PC-3 (cell line): ENCODE results near the gene SSBP2. TPM values are rescaled to one million over a fixed set of nuclear protein-coding genes. Genes with fewer than 3 reads are reported as not detected.

Experiments
- ATAC-seq: fragments of 200-7000 bp; cut with Tn5 transposase; 2 replicates; pipeline ENCODE4 v1.9.1; 2020; ENCODE audit warnings: mild to moderate bottlenecking, moderate library complexity
- BruUV-seq: library from RNA; stranded (reverse); fragments of 400-500 nt; replicated peaks from 2 replicates; lab custom pipeline; 2021; lab: Mats Ljungman, UMichigan
- CTCF ChIA-PET: fragments of 300-600 bp; sonication (Branson Sonifier 250); formaldehyde crosslinking; loops from one replicate; lab custom pipeline; 2022; ENCODE audit warnings: antibody characterized with exemption; lab: Charles Lee
- POLR2A ChIA-PET: fragments of 300-600 bp; sonication (Branson Sonifier 250); formaldehyde crosslinking; loops from one replicate; lab custom pipeline; 2022; ENCODE audit warnings: antibody characterized with exemption; ENCODE audit not compliant: unreplicated experiment; lab: Charles Lee
- DNase-seq: peaks from one replicate; pipeline ENCODE4 v3.0.0-alpha.2; 2015
- H2AFZ ChIP-seq: fragments of 300-600 bp; sonication (generic); 2 replicates; pipeline ENCODE4 v1.6.0; 2016; ENCODE audit warnings: antibody characterized with exemption, low read length
- H3F3A ChIP-seq: fragments of 300-600 bp; sonication (generic); one replicate; pipeline ENCODE4 v1.6.0; 2017; ENCODE audit warnings: antibody characterized with exemption, low read length, control low read depth, mild to moderate bottlenecking; ENCODE audit not compliant: unreplicated experiment
- H3K27ac ChIP-seq: fragments of 300-600 bp; sonication (generic); 2 replicates; pipeline ENCODE4 v1.5.1; 2016; ENCODE audit warnings: mild to moderate bottlenecking, low read length
- H3K27me3 ChIP-seq: fragments of 300-600 bp; sonication (generic); 2 replicates; pipeline ENCODE4 v1.6.1; 2016; ENCODE audit warnings: low read length, mixed read lengths
- H3K36me3 ChIP-seq: fragments of 300-600 bp; sonication (generic); 2 replicates; pipeline ENCODE4 v1.6.1; 2016; ENCODE audit warnings: low read depth, mixed run types, low read length, mixed read lengths
- H3K4me1 ChIP-seq: fragments of 300-600 bp; sonication (generic); 2 replicates; pipeline ENCODE4 v1.5.1; 2016; ENCODE audit warnings: low read length; ENCODE audit not compliant: insufficient read depth
- H3K4me2 ChIP-seq: fragments of 300-600 bp; sonication (generic); 2 replicates; pipeline ENCODE4 v1.6.0; 2016; ENCODE audit warnings: low read length
- H3K4me3 ChIP-seq: fragments of 300-600 bp; sonication (generic); 2 replicates; pipeline ENCODE4 v1.5.1; 2016; ENCODE audit warnings: mild to moderate bottlenecking, low read length, mixed read lengths
- H3K79me2 ChIP-seq: fragments of 300-600 bp; sonication (generic); 2 replicates; pipeline ENCODE4 v1.6.1; 2017; ENCODE audit warnings: low read length, mixed read lengths
- H3K9ac ChIP-seq: fragments of 300-600 bp; sonication (generic); 2 replicates; pipeline ENCODE4 v1.6.0; 2016; ENCODE audit warnings: mild to moderate bottlenecking, low read length
- H3K9me2 ChIP-seq: fragments of 300-600 bp; sonication (generic); replicated peaks from 2 replicates; pipeline ENCODE4 v1.6.1; 2016; ENCODE audit warnings: mixed run types, low read length, mixed read lengths
- H3K9me3 ChIP-seq: fragments of 300-600 bp; sonication (generic); 2 replicates; pipeline ENCODE4 v1.6.1; 2016; ENCODE audit warnings: low read length, mixed read lengths
- H4K20me1 ChIP-seq: fragments of 300-600 bp; sonication (generic); 2 replicates; pipeline ENCODE4 v1.6.1; 2016; ENCODE audit warnings: low read length, mixed read lengths
- EZH2 ChIP-seq: fragments of 300-600 bp; sonication (generic); IDR thresholded peaks from one replicate; pipeline ENCODE4 v1.6.1; 2017; ENCODE audit warnings: antibody characterized with exemption, mild to moderate bottlenecking, low read length; ENCODE audit not compliant: unreplicated experiment
- EZH2phosphoT487 ChIP-seq: fragments of 300-600 bp; sonication (generic); IDR thresholded peaks from 2 replicates; pipeline ENCODE4 v1.6.1; 2018; ENCODE audit warnings: mild to moderate bottlenecking, antibody characterized with exemption, low read length, borderline replicate concordance
- intact Hi-C: fragments of 100-400 bp; cut with micrococcal nuclease; formaldehyde crosslinking; loops from 2 replicates; pipeline ENCODE4 v1.9.0; 2023
- total RNA-seq: library from RNA; depleted of rRNA; stranded (reverse); fragments of >200 nt; gene quantifications from 2 replicates; pipeline ENCODE4 v1.2.3, GENCODE V29; 2014
- TF ChIP-seq, protein P1 (sequence below): fragments of 300-600 bp; sonication (generic); conservative IDR thresholded peaks from 2 replicates; pipeline ENCODE4 v1.5.1; 2017; ENCODE audit warnings: antibody characterized with exemption, low read depth, mild to moderate bottlenecking, low read length

SSBP2 gene
- total RNA-seq, 1 experiment from 2014 or later = 5.8 TPM

DNA sequence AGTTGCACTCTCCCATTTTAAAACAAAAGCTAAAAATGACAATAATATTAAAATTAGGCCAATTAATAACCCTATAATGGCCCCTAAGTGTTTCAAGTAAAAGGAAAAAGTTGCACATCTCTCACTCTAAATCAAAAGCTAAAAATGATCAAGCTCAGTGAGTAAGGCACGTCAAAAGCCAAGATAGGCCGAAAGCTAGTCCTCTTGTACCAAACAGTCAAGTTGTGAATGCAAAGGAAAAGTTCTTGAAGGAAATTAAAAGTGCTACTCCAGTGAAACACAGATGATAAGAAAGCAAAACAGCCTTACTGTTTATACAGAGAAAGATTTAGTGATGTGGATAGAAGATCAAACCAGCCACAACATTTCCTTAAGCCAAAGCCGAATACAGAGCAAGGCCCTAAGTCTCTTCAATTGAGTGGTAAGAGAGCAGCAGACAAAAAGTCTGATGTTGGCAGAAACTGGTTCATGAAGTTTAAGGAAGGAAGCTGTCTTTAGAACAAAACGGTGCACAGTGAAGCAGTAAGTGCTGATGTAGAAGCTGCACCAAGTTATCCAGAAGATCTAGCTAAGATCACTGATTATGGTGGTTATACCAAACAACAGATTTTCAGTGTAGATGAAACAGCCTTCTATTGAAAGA lies 212.9 kb downstream of the SSBP2 start:
- Histone ChIP-seq H2AFZ (no peak overlapping the region), H3F3A (no peaks in the 10 kb centered on the region), H3K9ac (no peak overlapping the region), H3K27ac (no peak overlapping the region), H3K79me2 (no peaks in the 10 kb centered on the region), H3K4me3 (no peak overlapping the region), H4K20me1 (no peaks in the 10 kb centered on the region), H3K4me1 (no peaks in the 10 kb centered on the region), H3K27me3 (no peaks in the 10 kb centered on the region), H3K36me3 (no peaks in the 10 kb centered on the region), H3K4me2 (no peak overlapping the region), H3K9me2 (no peaks in the 10 kb centered on the region), H3K9me3 (no peaks in the 10 kb centered on the region)
- ChIA-PET CTCF (no interaction called here), POLR2A (no interaction called here)
- BruUV-seq = no TSS peak
- intact Hi-C loops = no loop called here
- ATAC-seq = no peak
- no peak for DNase-seq
- no peak for TF ChIP-seq EZH2phosphoT487

DNA sequence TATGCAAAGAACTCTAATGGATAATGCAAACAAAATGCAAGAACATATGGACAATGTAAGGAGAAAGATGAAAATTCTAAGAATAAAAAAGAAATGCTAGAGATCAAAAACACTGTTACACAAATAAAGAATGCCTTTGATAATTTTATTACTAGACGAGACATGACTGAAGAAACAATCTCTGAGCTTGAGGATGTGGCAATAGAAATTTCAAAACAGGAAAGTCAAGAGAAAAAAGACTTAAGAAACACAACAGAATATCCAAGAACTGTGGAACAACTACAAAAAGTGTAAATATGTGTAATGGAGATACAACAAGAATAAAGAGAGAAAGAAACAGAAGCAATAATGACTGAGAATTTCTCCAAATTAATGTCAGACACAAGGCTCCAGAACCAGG lies 216.5 kb downstream of the SSBP2 start:
- Histone ChIP-seq H3K9ac (no peak overlapping the region), H3K27me3 (no peaks in the 10 kb centered on the region), H3K79me2 (no peaks in the 10 kb centered on the region), H3K4me1 (no peaks in the 10 kb centered on the region), H3K9me3 (no peaks in the 10 kb centered on the region), H3K4me3 (no peak overlapping the region), H3K36me3 (no peaks in the 10 kb centered on the region), H2AFZ (no peak overlapping the region), H3K4me2 (no peak overlapping the region), H4K20me1 (no peaks in the 10 kb centered on the region), H3F3A (no peaks in the 10 kb centered on the region), H3K27ac (no peak overlapping the region), H3K9me2 (no peaks in the 10 kb centered on the region)
- intact Hi-C loops = no loop called here
- ChIA-PET POLR2A (no interaction called here), CTCF (no interaction called here)
- BruUV-seq = no TSS peak
- ATAC-seq (no peak), DNase-seq (no peak)
- TF ChIP-seq, protein P1, sequence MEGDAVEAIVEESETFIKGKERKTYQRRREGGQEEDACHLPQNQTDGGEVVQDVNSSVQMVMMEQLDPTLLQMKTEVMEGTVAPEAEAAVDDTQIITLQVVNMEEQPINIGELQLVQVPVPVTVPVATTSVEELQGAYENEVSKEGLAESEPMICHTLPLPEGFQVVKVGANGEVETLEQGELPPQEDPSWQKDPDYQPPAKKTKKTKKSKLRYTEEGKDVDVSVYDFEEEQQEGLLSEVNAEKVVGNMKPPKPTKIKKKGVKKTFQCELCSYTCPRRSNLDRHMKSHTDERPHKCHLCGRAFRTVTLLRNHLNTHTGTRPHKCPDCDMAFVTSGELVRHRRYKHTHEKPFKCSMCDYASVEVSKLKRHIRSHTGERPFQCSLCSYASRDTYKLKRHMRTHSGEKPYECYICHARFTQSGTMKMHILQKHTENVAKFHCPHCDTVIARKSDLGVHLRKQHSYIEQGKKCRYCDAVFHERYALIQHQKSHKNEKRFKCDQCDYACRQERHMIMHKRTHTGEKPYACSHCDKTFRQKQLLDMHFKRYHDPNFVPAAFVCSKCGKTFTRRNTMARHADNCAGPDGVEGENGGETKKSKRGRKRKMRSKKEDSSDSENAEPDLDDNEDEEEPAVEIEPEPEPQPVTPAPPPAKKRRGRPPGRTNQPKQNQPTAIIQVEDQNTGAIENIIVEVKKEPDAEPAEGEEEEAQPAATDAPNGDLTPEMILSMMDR = no peak
- TF ChIP-seq EZH2 (no peak), EZH2phosphoT487 (no peak)

DNA sequence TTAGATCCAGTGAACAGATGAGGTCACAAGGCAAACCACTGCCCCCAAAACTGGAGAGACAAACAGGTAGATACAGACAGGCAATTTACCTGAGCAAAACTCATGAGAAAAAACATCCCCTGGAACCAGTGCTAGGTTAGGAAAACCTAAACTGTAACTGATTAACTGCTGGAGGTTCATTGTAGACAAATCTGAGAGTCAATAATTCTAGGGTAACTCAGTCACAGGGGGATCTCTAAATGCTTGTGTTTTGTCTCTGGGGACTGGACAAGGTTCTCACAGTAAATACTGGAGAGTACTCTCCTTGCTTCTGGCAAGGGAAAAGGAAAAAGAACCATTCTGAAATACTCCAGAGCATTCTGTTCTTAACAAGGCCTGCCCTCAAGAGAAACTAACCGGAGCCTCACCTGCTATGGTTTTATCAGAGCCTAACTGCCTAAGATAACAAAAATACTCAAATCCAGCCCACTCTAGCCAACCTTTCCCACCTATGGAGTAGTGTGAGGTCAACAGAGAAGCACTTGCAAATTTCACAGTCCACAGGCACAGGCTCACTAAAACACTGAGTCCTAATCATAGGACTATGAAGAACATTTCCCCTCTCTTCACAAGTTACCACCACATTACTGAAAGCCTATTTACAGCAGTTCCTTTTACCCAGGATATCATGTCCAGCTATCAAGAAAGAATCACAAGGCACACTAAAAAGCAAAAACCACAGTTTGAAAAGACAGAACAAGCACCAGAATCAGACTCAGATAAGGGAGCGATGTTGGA lies 217.1 kb downstream of the SSBP2 start:
- intact Hi-C loops = no loop called here
- DNase-seq = no peak
- Histone ChIP-seq H3K4me3 (no peak overlapping the region), H3K9ac (no peak overlapping the region), H3K4me1 (no peaks in the 10 kb centered on the region), H3K79me2 (no peaks in the 10 kb centered on the region), H3K9me2 (no peaks in the 10 kb centered on the region), H3K36me3 (no peaks in the 10 kb centered on the region), H3K4me2 (no peak overlapping the region), H3K27ac (no peak overlapping the region), H3F3A (no peaks in the 10 kb centered on the region), H2AFZ (no peak overlapping the region), H3K9me3 (no peaks in the 10 kb centered on the region), H4K20me1 (no peaks in the 10 kb centered on the region), H3K27me3 (no peaks in the 10 kb centered on the region)
- BruUV-seq = no TSS peak
- no peak for TF ChIP-seq EZH2
- ChIA-PET POLR2A (no interaction called here), CTCF (no interaction called here)
- no peak for ATAC-seq
